ENCODE measurements around the gene ABCC11.

ABCC11 gene

DNA sequence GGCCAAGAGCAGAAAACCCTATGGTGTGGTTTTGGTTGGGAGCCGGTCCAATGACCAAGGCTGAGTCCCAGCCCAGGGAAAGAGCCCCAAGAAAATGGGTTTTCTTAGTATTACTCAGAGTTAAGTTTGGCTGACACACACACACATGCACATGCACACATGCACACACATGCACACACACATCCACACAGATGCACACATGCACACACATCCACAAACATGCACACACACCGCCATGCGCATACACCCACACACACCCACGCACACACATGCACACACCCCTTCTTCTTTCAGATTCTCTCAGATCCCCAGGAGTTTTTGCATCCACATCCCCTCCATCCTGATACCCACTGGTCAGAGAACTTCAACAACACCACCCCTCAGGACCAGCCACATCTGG lies 100.6 kb downstream of the ABCC11 start:
- Histone ChIP-seq H3K4me3 (ENCODE audit: low read length) (no peak overlapping the region), H3K9ac (ENCODE audit: low read length) (no peak overlapping the region), H3K4me1 (ENCODE audit: control insufficient read depth, insufficient read depth, low read length) (no peaks in the 10 kb centered on the region), H3K27me3 (ENCODE audit: control insufficient read depth, insufficient read depth, low read length) (no peaks in the 10 kb centered on the region), H3K36me3 (ENCODE audit: control insufficient read depth, insufficient read depth, low read length) (no peaks in the 10 kb centered on the region), H3K27ac (ENCODE audit: low read depth, low read length) (no peak overlapping the region)

DNA sequence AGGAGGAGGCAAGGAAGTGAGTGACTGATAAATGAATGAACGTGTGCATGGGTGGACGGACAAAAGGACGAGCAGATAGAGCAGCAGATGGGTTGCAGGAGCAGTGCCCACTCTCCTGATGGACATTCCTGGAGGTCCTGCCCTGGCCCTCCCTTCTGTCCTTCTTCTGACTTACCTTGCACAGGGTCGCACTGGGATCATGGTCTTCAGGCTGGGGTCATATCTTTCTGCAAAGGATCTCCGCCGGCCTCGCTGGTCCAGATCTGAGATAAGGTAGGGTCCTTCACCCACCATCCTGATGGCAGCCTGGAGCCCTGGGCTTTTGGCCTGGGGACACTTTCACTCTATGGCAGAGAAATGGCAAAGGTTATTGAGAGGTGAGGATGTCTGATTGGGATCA lies 101.2 kb downstream of the ABCC11 start:
- no peaks in the 10 kb centered on the region for H3K36me3 ChIP-seq (ENCODE audit: control insufficient read depth, insufficient read depth, low read length)
- H3K27ac ChIP-seq (ENCODE audit: low read depth, low read length) = no peak overlapping the region
- no peaks in the 10 kb centered on the region for H3K27me3 ChIP-seq (ENCODE audit: control insufficient read depth, insufficient read depth, low read length)
- no peak overlapping the region for H3K4me3 ChIP-seq (ENCODE audit: low read length)
- H3K9ac ChIP-seq (ENCODE audit: low read length) = no peak overlapping the region
- H3K4me1 ChIP-seq (ENCODE audit: control insufficient read depth, insufficient read depth, low read length) = no peaks in the 10 kb centered on the region

GRCh38 chr16:48143812-48144368 lies 103.4 kb downstream of the ABCC11 start:
- H3K9ac ChIP-seq (ENCODE audit: low read length) = no peak overlapping the region
- no peak overlapping the region for H3K4me3 ChIP-seq (ENCODE audit: low read length)
- H3K36me3 ChIP-seq (ENCODE audit: control insufficient read depth, insufficient read depth, low read length) = no peaks in the 10 kb centered on the region
- no peaks in the 10 kb centered on the region for H3K4me1 ChIP-seq (ENCODE audit: control insufficient read depth, insufficient read depth, low read length)
- no peak overlapping the region for H3K27ac ChIP-seq (ENCODE audit: low read depth, low read length)
- no peaks in the 10 kb centered on the region for H3K27me3 ChIP-seq (ENCODE audit: control insufficient read depth, insufficient read depth, low read length)

DNA sequence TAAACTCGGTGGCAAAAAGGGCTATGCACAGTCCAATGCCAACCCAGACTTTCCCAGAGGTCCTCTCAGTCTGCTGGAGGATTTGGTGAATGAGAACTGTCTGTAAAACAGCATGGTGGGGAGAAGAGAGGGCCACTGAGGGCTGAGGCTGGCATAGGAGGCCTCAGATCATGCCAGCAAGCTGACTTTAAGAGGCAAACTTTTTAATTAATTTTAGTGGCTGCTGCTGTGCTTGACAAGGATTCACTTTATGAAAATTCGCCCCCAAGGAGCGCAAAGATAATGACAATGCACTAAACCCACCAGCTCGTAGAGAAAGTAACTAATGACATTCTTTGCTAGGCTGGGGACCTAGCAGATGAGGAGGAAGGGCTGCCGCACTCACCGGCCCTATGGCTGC lies 106.5 kb downstream of the ABCC11 start:
- Histone ChIP-seq H3K4me1 (ENCODE audit: control insufficient read depth, insufficient read depth, low read length) (no peaks in the 10 kb centered on the region), H3K36me3 (ENCODE audit: control insufficient read depth, insufficient read depth, low read length) (no peaks in the 10 kb centered on the region)

DNA sequence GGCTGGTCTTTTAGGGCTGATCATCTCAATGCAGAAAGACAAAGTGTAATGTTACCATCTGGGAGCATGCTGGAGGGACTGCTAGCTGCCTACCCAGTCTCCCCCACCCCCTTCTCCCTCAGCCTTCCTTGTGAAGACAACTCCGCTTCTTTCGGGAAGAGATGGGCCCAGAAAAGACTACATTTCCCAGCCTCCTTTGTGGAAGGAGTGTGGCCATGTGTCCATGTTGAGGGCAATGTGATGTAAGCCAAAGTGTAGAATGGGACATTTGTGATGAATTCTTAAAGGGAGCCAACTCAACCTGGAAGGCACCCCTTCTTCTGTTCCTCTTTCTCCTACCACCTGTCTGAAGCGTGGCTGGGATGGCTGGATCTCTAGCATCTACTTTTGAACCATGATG lies 107.8 kb downstream of the ABCC11 start:
- no peak overlapping the region for H3K27ac ChIP-seq (ENCODE audit: low read depth, low read length)
- H3K9ac ChIP-seq (ENCODE audit: low read length) = no peak overlapping the region
- no peaks in the 10 kb centered on the region for H3K36me3 ChIP-seq (ENCODE audit: control insufficient read depth, insufficient read depth, low read length)
- H3K4me1 ChIP-seq (ENCODE audit: control insufficient read depth, insufficient read depth, low read length) = no peaks in the 10 kb centered on the region
- no peaks in the 10 kb centered on the region for H3K27me3 ChIP-seq (ENCODE audit: control insufficient read depth, insufficient read depth, low read length)
- no peak overlapping the region for H3K4me3 ChIP-seq (ENCODE audit: low read length)

More for the DNA sequence above, 106.5 kb downstream of the ABCC11 start:
- Histone ChIP-seq H3K27me3 (ENCODE audit: control insufficient read depth, insufficient read depth, low read length) (no peaks in the 10 kb centered on the region), H3K4me3 (ENCODE audit: low read length) (no peak overlapping the region), H3K27ac (ENCODE audit: low read depth, low read length) (no peak overlapping the region), H3K9ac (ENCODE audit: low read length) (no peak overlapping the region)

- Histone ChIP-seq H3K4me3 (ENCODE audit: low read length) (no peak overlapping the region), H3K9ac (ENCODE audit: low read length) (no peak overlapping the region), H3K36me3 (ENCODE audit: control insufficient read depth, insufficient read depth, low read length) (no peaks in the 10 kb centered on the region), H3K4me1 (ENCODE audit: control insufficient read depth, insufficient read depth, low read length) (no peaks in the 10 kb centered on the region), H3K27ac (ENCODE audit: low read depth, low read length) (no peak overlapping the region), H3K27me3 (ENCODE audit: control insufficient read depth, insufficient read depth, low read length) (no peaks in the 10 kb centered on the region)
Measured at GRCh38 chr16:48138543-48138942, 108.8 kb downstream of the ABCC11 start.

- Histone ChIP-seq H3K4me1 (ENCODE audit: control insufficient read depth, insufficient read depth, low read length) (no peaks in the 10 kb centered on the region), H3K36me3 (ENCODE audit: control insufficient read depth, insufficient read depth, low read length) (no peaks in the 10 kb centered on the region), H3K27ac (ENCODE audit: low read depth, low read length) (no peak overlapping the region), H3K27me3 (ENCODE audit: control insufficient read depth, insufficient read depth, low read length) (no peaks in the 10 kb centered on the region), H3K9ac (ENCODE audit: low read length) (no peak overlapping the region), H3K4me3 (ENCODE audit: low read length) (no peak overlapping the region)
Measured at GRCh38 chr16:48137822-48138221, 109.5 kb downstream of the ABCC11 start.

- Histone ChIP-seq H3K27me3 (ENCODE audit: control insufficient read depth, insufficient read depth, low read length) (no peaks in the 10 kb centered on the region), H3K27ac (ENCODE audit: low read depth, low read length) (no peak overlapping the region), H3K4me3 (ENCODE audit: low read length) (no peak overlapping the region), H3K9ac (ENCODE audit: low read length) (no peak overlapping the region), H3K36me3 (ENCODE audit: control insufficient read depth, insufficient read depth, low read length) (no peaks in the 10 kb centered on the region), H3K4me1 (ENCODE audit: control insufficient read depth, insufficient read depth, low read length) (no peaks in the 10 kb centered on the region)
Measured at GRCh38 chr16:48136547-48137360, 110.6 kb downstream of the ABCC11 start.

DNA sequence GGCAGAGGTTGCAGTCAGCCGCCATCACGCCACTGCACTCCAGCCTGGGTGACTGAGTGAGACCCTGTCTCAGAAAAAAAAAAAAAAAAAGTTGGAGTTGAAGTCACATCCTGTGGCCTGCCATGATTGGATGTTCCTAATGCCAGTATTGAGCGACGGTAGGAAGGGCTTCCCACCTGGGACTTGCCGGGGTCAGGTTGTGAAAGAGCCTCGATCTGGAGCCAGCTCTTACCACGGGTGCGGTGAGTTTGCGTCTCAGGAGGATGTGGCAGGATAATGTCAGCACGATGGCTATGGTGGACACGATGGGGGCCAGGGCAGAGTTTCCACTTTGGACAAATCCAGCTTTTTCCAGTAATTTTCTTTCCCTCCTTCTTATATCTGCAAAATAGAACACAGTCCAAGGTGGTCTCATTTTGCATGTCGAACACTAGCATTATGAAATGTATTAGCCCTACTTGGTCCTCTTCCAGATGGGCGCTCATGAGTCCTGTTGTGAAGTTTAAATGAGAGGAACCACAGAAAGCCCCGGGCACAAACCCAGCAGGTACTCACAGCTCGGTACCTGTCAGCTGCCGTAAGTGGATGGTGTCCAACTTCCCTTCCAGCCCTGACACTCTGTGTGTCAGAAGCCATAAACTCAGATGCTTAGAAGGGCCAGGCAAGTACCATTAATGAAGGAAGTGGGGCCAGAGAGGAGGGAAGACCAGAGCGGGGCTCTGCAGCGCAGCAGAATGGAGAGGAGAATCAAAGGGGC lies 113.7 kb downstream of the ABCC11 start:
- Histone ChIP-seq H3K27ac (ENCODE audit: low read depth, low read length) (no peak overlapping the region), H3K27me3 (ENCODE audit: control insufficient read depth, insufficient read depth, low read length) (no peaks in the 10 kb centered on the region), H3K4me3 (ENCODE audit: low read length) (no peak overlapping the region)

GRCh38 chr16:48132696-48133095 lies 114.6 kb downstream of the ABCC11 start:
- Histone ChIP-seq H3K36me3 (ENCODE audit: control insufficient read depth, insufficient read depth, low read length) (no peaks in the 10 kb centered on the region), H3K4me3 (ENCODE audit: low read length) (no peak overlapping the region), H3K27me3 (ENCODE audit: control insufficient read depth, insufficient read depth, low read length) (no peaks in the 10 kb centered on the region), H3K27ac (ENCODE audit: low read depth, low read length) (no peak overlapping the region), H3K4me1 (ENCODE audit: control insufficient read depth, insufficient read depth, low read length) (no peaks in the 10 kb centered on the region), H3K9ac (ENCODE audit: low read length) (no peak overlapping the region)

More for the DNA sequence above, 113.7 kb downstream of the ABCC11 start:
- Histone ChIP-seq H3K9ac (ENCODE audit: low read length) (no peak overlapping the region), H3K4me1 (ENCODE audit: control insufficient read depth, insufficient read depth, low read length) (no peaks in the 10 kb centered on the region), H3K36me3 (ENCODE audit: control insufficient read depth, insufficient read depth, low read length) (no peaks in the 10 kb centered on the region)

GRCh38 chr16:48131201-48131935 lies 116.0 kb downstream of the ABCC11 start:
- Histone ChIP-seq H3K27me3 (ENCODE audit: control insufficient read depth, insufficient read depth, low read length) (no peaks in the 10 kb centered on the region), H3K9ac (ENCODE audit: low read length) (no peak overlapping the region), H3K36me3 (ENCODE audit: control insufficient read depth, insufficient read depth, low read length) (no peaks in the 10 kb centered on the region), H3K4me1 (ENCODE audit: control insufficient read depth, insufficient read depth, low read length) (no peaks in the 10 kb centered on the region), H3K27ac (ENCODE audit: low read depth, low read length) (no peak overlapping the region), H3K4me3 (ENCODE audit: low read length) (no peak overlapping the region)

DNA sequence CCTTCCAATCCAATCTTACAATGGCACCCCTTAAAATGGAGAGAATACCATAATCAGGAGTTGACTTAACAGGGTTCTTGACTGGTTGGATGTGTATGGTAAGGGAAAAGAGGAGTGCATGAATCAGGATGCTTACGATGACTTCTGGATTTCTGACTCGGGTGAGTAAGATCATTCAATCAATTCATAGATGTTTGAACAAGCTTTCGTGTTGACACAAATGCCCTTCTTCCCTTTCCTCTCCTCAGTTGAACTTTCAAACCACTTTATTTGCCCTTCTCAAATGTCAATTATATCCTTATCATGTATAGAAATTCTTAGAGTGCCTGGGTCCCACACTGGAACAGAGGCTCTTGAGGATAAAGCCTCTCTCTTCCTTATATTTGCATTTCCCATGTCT lies 117.4 kb downstream of the ABCC11 start:
- H3K4me1 ChIP-seq (ENCODE audit: control insufficient read depth, insufficient read depth, low read length) = no peaks in the 10 kb centered on the region
- no peaks in the 10 kb centered on the region for H3K36me3 ChIP-seq (ENCODE audit: control insufficient read depth, insufficient read depth, low read length)
- H3K27me3 ChIP-seq (ENCODE audit: control insufficient read depth, insufficient read depth, low read length) = no peaks in the 10 kb centered on the region
- no peak overlapping the region for H3K9ac ChIP-seq (ENCODE audit: low read length)
- H3K4me3 ChIP-seq (ENCODE audit: low read length) = no peak overlapping the region
- H3K27ac ChIP-seq (ENCODE audit: low read depth, low read length) = no peak overlapping the region

Measured in rectal smooth muscle tissue (tissue), 1 donor.